ENCODE data around the gene ADAMTS17. TPM values are rescaled to one million over a fixed set of nuclear protein-coding genes. Genes with fewer than 3 reads are reported as not detected.

The ADAMTS17 gene
- total RNA-seq, 1 donor from 2014 or later, result under 0.01 TPM

- no peak for DNase-seq (ENCODE audit: low read depth in 2 of 2)
Observed at GRCh38 chr15:100276506-100276905, 65.3 kb downstream of the ADAMTS17 start.

- DNase-seq (ENCODE audit: low read depth in 2 of 2), result no peak
Observed at GRCh38 chr15:100275641-100276040, 66.1 kb downstream of the ADAMTS17 start.

GRCh38 chr15:100269831-100270230 is 71.9 kb downstream of the ADAMTS17 start:
- DNase-seq (ENCODE audit: low read depth in 2 of 2), result no peak

- DNase-seq (ENCODE audit: low read depth in 2 of 2), result no peak
Observed at GRCh38 chr15:100266166-100266565, 75.6 kb downstream of the ADAMTS17 start.

GRCh38 chr15:100265641-100266035 is 76.1 kb downstream of the ADAMTS17 start:
- DNase-seq (ENCODE audit: low read depth in 2 of 2), result no peak

- DNase-seq (ENCODE audit: low read depth in 2 of 2), result no peak
Observed at GRCh38 chr15:100264994-100265640, 76.7 kb downstream of the ADAMTS17 start.

- DNase-seq (ENCODE audit: low read depth in 2 of 2), result no peak
Observed at GRCh38 chr15:100263721-100264455, 77.9 kb downstream of the ADAMTS17 start.

- no peak for DNase-seq (ENCODE audit: low read depth in 2 of 2)
Observed at GRCh38 chr15:100263031-100263430, 78.7 kb downstream of the ADAMTS17 start.

GRCh38 chr15:100261302-100262240 is 80.2 kb downstream of the ADAMTS17 start:
- no peak for DNase-seq (ENCODE audit: low read depth in 2 of 2)

- no peak for DNase-seq (ENCODE audit: low read depth in 2 of 2)
Observed at GRCh38 chr15:100259266-100259665, 82.5 kb downstream of the ADAMTS17 start.

- DNase-seq (ENCODE audit: low read depth in 2 of 2), result no peak
Observed at GRCh38 chr15:100256970-100257650, 84.7 kb downstream of the ADAMTS17 start.

GRCh38 chr15:100256101-100256969 is 85.4 kb downstream of the ADAMTS17 start:
- DNase-seq (ENCODE audit: low read depth in 2 of 2), result no peak

GRCh38 chr15:100255644-100256043 is 86.1 kb downstream of the ADAMTS17 start:
- no peak for DNase-seq (ENCODE audit: low read depth in 2 of 2)

GRCh38 chr15:100254691-100255090 is 87.1 kb downstream of the ADAMTS17 start:
- no peak for DNase-seq (ENCODE audit: low read depth in 2 of 2)

GRCh38 chr15:100254285-100254684 is 87.5 kb downstream of the ADAMTS17 start:
- DNase-seq (ENCODE audit: low read depth in 2 of 2), result no peak

GRCh38 chr15:100253640-100254039 is 88.1 kb downstream of the ADAMTS17 start:
- no peak for DNase-seq (ENCODE audit: low read depth in 2 of 2)

- no peak for DNase-seq (ENCODE audit: low read depth in 2 of 2)
Observed at GRCh38 chr15:100252779-100253417, 88.9 kb downstream of the ADAMTS17 start.

- no peak for DNase-seq (ENCODE audit: low read depth in 2 of 2)
Observed at GRCh38 chr15:100252359-100252758, 89.4 kb downstream of the ADAMTS17 start.

GRCh38 chr15:100250176-100250800 is 91.5 kb downstream of the ADAMTS17 start:
- no peak for DNase-seq (ENCODE audit: low read depth in 2 of 2)
